ENCODE measurements around the gene MCM8.

MCM8 gene

DNA sequence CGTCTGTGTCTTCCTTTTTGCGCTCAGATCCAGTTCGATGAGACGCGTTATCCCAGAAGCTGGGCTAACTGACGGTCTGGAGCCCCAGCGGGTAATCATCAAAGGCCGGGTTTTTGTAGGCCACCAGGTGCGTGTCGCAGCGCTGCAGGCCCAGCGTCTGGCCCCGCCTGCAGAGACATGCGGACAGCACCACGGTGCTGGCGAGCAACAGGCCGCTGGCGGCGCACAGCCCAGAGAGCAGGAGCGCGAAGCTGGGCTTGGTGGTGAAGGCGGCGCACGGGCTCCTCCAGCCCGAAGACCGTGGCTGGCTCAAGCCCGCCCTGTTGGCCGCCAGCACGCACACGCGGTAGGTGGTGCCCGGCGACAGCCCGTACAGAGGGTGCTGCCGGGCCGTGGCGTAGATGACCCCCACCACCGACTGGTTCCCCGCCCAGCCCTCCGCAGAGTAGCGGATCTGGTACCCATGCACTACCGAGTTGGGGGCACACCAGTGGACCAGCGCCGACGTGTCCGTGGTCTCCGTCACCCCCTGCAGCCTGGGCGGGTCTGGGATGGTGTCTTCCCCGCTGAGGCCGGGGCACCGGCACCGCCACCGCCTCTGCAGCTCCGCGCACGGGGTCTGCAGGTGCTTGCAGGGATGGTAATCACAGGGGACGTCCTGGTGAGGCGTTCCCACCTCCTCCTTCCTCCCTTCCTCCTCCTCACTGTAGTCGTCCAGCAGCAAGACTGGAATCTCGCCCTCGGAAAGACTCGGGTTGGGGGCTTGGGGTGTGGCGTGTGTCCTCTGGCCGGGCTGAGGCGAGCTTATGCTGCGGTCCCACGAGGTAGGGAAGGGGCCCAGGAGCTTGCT, 90.7 kb downstream of the MCM8 start:
- no peak for FAIRE-seq

DNA sequence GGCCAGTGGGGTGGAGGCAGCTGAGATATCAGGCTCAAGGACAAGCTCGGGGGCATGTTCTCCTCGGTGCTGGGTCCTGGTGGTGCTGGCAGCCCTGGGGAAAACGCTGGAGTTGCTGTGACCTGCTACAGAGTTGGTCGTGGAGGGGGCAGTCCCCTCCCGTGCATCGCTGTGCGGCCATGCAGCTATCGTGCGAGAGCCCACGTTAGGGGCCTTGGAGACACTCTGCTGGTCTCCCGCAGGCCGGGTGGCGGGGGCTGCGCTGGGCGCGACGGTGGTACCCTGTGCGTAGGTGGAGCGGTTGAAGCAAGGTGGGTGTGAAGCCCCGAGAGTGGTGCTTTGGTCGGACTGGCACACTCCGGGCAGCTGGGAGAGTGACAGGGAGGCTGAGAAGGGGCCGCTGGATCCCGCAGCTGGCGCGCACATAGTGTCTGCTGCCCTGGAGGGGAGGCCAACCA, 91.4 kb downstream of the MCM8 start:
- FAIRE-seq (no peak), DNase-seq (ENCODE audit: low spot score) (no peak)

More for the DNA sequence above, 90.7 kb downstream of the MCM8 start:
- no peak for DNase-seq (ENCODE audit: low spot score)

DNA sequence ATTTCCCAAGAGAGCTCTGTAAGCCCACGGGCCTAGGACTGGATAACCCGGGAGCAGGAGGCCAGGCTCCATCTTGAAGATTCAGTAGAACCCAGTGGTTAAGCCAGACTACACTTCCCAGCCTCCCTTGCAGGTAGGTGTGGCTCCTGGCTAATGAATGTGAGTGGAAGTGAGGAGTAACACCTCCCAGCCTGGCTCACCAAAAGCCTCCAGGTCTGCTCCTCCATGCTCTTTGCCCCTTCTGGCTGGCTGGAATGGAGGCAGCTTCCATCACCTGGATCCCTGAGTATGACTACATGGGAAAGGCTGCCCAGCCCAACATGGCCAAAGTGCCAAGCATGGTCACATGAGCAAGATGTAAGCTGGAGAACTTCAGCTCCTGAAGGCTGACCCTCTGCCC, 93.7 kb downstream of the MCM8 start:
- DNase-seq (ENCODE audit: low spot score) (no peak), FAIRE-seq (no peak)

DNA sequence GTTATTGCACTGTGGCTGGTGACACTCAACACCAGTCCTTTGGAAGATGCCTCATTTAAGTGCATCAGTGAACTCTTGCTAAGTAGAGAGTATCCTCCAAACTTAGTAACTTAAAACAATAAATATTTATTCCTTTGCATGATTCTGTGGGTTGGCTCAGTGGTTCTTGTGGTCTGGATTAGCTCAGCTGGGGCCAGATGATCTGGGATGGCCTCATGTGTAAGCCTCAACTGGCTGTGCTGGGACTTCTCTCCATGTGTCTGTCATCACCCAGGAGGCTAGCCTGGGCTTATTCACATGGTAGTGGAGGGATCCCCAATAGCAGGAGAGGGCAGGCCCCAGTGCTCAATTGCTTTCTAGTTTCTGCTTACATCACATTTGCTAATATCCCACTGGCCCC, 95.1 kb downstream of the MCM8 start:
- DNase-seq (ENCODE audit: low spot score) = no peak
- FAIRE-seq = no peak

DNA sequence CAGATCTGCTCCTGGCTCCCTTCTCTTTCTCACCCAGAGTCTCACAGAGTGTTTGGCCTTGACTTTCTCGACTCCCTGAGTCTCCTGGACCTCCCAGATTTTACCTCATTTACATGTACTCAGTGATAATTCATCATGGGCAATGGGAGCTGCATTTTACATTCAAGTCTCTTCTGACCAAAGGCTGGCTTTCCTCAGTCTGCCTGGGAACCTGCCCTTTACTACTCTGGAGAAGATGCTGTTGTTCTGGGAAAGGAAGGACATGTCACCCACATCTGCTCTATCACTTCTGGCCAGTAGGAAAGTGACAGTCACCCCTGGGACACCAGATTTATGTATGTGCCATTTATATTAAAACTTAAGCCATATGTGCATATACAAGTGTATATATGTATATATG, 96.0 kb downstream of the MCM8 start:
- FAIRE-seq (peak; percentile 17), DNase-seq (ENCODE audit: low spot score) (no peak)

DNA sequence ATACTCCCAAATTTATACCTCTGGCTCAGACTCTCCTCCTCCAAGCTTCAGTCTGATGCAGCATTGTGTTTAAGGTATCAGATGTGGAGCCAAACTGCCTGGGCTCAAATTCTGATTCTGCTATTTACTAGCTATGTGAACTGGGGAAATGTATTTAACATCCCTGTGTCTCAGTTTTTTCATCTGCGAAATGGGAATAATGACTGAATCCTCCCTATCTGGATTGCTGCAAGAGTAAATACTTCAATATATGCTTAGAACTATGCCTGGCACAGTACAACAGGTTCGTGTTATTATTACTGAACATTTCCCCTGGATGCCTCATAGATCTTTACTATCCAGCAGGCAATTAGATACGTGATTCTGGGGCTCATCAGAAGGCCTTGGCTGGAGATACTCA, 97.9 kb downstream of the MCM8 start:
- DNase-seq (ENCODE audit: low spot score) (no peak), FAIRE-seq (no peak)

Data from urothelium cell line (cell line).